AG04450 (cell line): ENCODE data around the gene PPY. TPM values are rescaled to one million over a fixed set of nuclear protein-coding genes. Genes with fewer than 3 reads are reported as not detected.

Experiments used
- CTCF ChIA-PET: fragments of 300-600, 350-600 bp; formaldehyde crosslinking; extraction: SDS; loops from one replicate; lab custom pipeline; 2022; ENCODE audit warnings: antibody characterized with exemption, inconsistent platforms; lab: Charles Lee
- POLR2A ChIA-PET: fragments of 350-600 bp; formaldehyde crosslinking; extraction: SDS; loops from one replicate; lab custom pipeline; 2021; ENCODE audit warnings: antibody characterized with exemption, inconsistent platforms; lab: Yijun Ruan, JAX
- DNase-seq: peaks from one replicate; pipeline ENCODE4 v3.0.0-alpha.2; 2011; ENCODE audit warnings: low read depth, low spot score
- H3K27ac ChIP-seq: one replicate; pipeline ENCODE4 v1.5.1; 2012; ENCODE audit warnings: low read depth, low read length, control low read depth
- H3K27me3 ChIP-seq: one replicate; pipeline ENCODE4 v1.6.0; 2012; ENCODE audit warnings: low read length; ENCODE audit not compliant: control insufficient read depth, insufficient read depth
- H3K4me3 ChIP-seq: 2 replicates; pipeline ENCODE4 v1.5.1; 2011; ENCODE audit warnings: mild to moderate bottlenecking, low read depth, low read length, control low read depth
- H3K9me3 ChIP-seq: 2 replicates; pipeline ENCODE4 v1.5.1; 2012; ENCODE audit warnings: low read length; ENCODE audit not compliant: control insufficient read depth, insufficient read depth
- polyA plus RNA-seq: library from polyadenylated mRNA; depleted of rRNA; stranded (reverse); fragments of >200 nt; gene quantifications from 2 replicates; pipeline ENCODE4 v1.2.3, GENCODE V29; 2011
- TF ChIP-seq, protein P1 (sequence below): IDR thresholded peaks from 2 replicates; pipeline ENCODE4 v1.5.1; 2011; ENCODE audit warnings: low read depth, low read length, control low read depth, inconsistent platforms

The PPY gene
- polyA plus RNA-seq, 1 experiment, result not detected

DNA sequence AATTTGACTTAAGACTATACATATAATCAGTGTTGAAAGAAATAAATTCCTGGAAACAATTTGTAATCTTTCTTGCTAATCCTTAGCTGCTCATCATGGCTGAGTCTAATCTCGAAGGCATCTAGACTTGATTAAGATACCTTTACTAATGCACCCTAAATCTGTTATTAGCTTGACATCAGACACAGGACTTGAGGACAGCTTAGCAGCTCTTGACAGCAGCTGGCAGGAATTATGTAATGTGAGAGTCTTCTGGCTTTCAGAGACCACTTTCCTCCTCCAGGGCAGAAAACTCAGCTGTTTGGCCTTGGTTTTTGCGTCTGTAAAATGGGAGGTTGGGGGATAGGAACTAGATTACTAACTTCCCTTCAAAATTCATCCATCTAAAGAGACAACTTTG lies 27.8 kb downstream of the PPY start:
- peaks cover 64% of the 10 kb centered on the region for H3K27me3 ChIP-seq
- TF ChIP-seq, protein P1, sequence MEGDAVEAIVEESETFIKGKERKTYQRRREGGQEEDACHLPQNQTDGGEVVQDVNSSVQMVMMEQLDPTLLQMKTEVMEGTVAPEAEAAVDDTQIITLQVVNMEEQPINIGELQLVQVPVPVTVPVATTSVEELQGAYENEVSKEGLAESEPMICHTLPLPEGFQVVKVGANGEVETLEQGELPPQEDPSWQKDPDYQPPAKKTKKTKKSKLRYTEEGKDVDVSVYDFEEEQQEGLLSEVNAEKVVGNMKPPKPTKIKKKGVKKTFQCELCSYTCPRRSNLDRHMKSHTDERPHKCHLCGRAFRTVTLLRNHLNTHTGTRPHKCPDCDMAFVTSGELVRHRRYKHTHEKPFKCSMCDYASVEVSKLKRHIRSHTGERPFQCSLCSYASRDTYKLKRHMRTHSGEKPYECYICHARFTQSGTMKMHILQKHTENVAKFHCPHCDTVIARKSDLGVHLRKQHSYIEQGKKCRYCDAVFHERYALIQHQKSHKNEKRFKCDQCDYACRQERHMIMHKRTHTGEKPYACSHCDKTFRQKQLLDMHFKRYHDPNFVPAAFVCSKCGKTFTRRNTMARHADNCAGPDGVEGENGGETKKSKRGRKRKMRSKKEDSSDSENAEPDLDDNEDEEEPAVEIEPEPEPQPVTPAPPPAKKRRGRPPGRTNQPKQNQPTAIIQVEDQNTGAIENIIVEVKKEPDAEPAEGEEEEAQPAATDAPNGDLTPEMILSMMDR, result no peak
- no peak overlapping the region for H3K4me3 ChIP-seq
- peaks cover 6% of the 10 kb centered on the region; the same call in 1 of the 2 replicates for H3K9me3 ChIP-seq
- POLR2A ChIA-PET, result no interaction called here
- CTCF ChIA-PET, result interaction anchor here (0.9 kb wide), 2 partner anchors 30 to 37 kb away, joined by 3 read pairs; no protein-coding TSS in a partner anchor
- no peak overlapping the region for H3K27ac ChIP-seq
- no peak for DNase-seq

DNA sequence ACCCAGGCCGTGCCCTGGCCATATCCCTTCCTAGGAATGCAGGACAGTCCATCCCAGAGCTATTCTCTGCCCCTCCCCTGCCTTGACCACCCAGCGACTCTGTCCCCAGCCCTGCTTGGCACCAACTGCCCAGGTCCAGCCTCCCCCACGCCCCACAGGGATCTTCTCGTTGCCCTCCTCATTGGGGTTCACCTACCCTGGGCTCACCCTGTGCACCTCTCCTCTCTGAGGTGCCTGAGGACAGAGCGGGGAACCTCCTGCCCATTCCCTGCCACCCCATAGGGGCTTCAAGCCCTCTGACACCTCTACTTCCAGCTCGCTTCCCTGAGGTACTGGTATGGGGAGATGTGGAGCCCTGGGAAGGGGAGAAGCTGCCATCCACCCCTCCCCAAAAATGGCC lies 28.7 kb downstream of the PPY start:
- POLR2A ChIA-PET, result no interaction called here
- no peak for DNase-seq
- no peak overlapping the region for H3K27ac ChIP-seq
- H3K4me3 ChIP-seq, result no peak overlapping the region
- H3K27me3 ChIP-seq, result peaks cover 60% of the 10 kb centered on the region
- peaks cover 6% of the 10 kb centered on the region; the same call in 1 of the 2 replicates for H3K9me3 ChIP-seq
- CTCF ChIA-PET, result interaction anchor here (0.9 kb wide), 1 partner anchor 36 kb away, joined by 3 read pairs; no protein-coding TSS in a partner anchor
- TF ChIP-seq, protein P1, result no peak

DNA sequence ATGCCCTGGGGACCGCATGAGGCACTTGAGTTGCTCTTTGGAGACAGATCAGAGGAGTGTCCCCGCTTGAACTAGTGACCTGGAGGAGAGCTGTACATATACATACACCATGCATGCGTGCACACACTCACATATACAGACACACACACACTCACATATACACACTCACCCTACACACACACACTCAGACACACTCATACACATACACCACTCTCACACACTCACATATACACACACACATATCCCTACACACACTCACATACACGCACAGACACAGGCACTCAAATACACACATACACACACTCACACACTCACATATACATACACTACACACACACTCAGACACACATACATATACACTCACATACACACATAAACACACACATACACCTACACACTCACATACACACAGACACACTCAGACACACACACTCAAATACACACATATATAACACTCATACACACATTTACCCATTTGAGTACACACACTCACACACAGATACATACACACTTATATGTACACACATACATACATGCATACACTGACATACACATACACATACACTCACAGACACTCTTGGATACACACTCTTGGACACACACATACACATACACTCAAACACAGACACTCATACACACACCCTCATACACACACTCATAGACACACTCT lies 29.5 kb downstream of the PPY start:
- no peak for DNase-seq
- peaks cover 3% of the 10 kb centered on the region; the same call in 1 of the 2 replicates for H3K9me3 ChIP-seq
- POLR2A ChIA-PET, result no interaction called here
- H3K27ac ChIP-seq, result no peak overlapping the region
- peaks cover 55% of the 10 kb centered on the region for H3K27me3 ChIP-seq
- TF ChIP-seq, protein P1, result no peak
- CTCF ChIA-PET, result no interaction called here
- no peak overlapping the region for H3K4me3 ChIP-seq

DNA sequence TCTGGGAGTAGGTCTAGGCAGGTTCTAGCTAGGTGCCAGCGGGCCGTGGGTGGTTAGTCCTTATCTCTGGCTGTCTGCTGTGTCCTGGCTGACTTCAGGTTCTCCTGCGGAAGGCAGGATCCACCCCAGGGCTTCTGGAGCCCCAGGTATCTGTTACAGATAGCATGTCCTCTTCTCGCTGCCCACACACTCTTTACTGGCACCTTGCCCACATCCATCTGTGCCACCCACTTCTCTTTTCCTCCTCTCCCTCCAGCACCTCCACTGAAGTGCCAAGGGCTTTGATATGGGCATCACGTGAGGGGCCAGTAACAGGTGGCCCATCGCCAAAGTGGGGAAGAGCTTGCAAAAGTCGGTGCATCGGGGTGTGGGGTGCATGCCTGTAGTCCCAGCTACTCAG lies 30.4 kb downstream of the PPY start:
- no peak overlapping the region for H3K27ac ChIP-seq
- H3K9me3 ChIP-seq, result no peaks in the 10 kb centered on the region; the same call in 1 of the 2 replicates
- no peak for DNase-seq
- POLR2A ChIA-PET, result no interaction called here
- no peak overlapping the region for H3K4me3 ChIP-seq
- H3K27me3 ChIP-seq, result peaks cover 48% of the 10 kb centered on the region
- CTCF ChIA-PET, result no interaction called here
- TF ChIP-seq, protein P1, result no peak

DNA sequence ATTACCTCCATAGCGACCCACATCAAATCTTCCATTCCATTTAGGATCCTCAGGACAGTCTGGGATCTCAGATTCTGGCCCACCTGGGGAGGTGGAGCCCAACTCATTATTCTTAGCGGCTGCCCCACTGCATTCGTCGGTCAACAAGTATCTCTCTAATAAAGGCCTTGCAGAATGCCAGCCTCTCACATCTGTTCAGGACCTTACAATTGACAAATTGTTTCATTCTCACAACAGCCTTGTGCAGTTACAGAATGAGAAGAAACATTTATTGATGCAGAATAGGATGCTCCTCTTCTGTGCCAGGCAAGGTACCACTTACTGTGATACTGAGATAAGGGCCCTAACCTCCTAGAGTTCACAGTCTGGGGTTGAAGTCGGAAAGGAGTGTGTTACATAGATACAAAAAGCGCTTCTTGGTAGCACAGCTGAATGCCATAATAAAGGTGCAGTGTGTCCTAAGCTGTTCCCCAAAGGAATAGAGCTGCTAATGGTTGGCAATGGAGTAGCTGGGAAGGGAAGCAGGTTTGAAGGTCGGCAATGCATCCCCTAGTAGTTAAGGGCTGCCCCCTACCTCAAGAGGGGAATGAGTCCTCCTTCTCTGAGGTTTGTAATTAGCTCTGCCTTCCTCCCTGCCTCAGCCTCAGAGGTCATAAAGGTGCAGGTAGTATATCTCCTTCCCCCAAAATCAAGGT lies 32.6 kb downstream of the PPY start:
- ChIA-PET CTCF (interaction anchor here (0.5 to 3.0 kb wide), 19 partner anchors 8 to 979 kb away, joined by 3 to 17 read pairs (median 4); no protein-coding TSS in a partner anchor), POLR2A (no interaction called here)
- Histone ChIP-seq H3K4me3 (no peak overlapping the region), H3K27ac (no peak overlapping the region), H3K9me3 (no peaks in the 10 kb centered on the region; the same call in 1 of the 2 replicates), H3K27me3 (peaks cover 45% of the 10 kb centered on the region)
- DNase-seq, result no peak
- TF ChIP-seq, protein P1, result no peak
